NB4 (cell line): ENCODE results near the gene RFTN1.

Source experiments
- DNase-seq: peaks from one replicate; pipeline ENCODE4 v3.0.0; 2010; ENCODE audit warnings: low read depth
- H3K4me3 ChIP-seq: one replicate; pipeline ENCODE4 v1.5.1; 2011; ENCODE audit warnings: mild to moderate bottlenecking, low read depth, low read length, moderate library complexity
- CTCF ChIP-seq: IDR thresholded peaks from one replicate; pipeline ENCODE4 v1.5.1; 2012; ENCODE audit warnings: low read depth, low read length
- MAX ChIP-seq: IDR thresholded peaks from 2 replicates; pipeline ENCODE4 v1.6.1; 2011; ENCODE audit warnings: low read depth, low read length
- MYC ChIP-seq: IDR thresholded peaks from 2 replicates; pipeline ENCODE4 v1.6.1; 2011; ENCODE audit warnings: low read depth, low read length
- POLR2A ChIP-seq: IDR thresholded peaks from 2 replicates; pipeline ENCODE4 v1.6.1; 2011; ENCODE audit warnings: mild to moderate bottlenecking; ENCODE audit not compliant: insufficient read length; ENCODE audit errors: extremely low read depth

RFTN1 gene

GRCh38 chr3:16487511-16488175 is 25.9 kb downstream of the RFTN1 start:
- H3K4me3 ChIP-seq, result no peak overlapping the region
- TF ChIP-seq MAX, result no peak
- TF ChIP-seq MYC, result no peak
- DNase-seq, result no peak

GRCh38 chr3:16486951-16487480 is 26.5 kb downstream of the RFTN1 start:
- no peak overlapping the region for H3K4me3 ChIP-seq
- TF ChIP-seq MYC (no peak), POLR2A (no peak), CTCF (no peak), MAX (no peak)
- no peak for DNase-seq

GRCh38 chr3:16486201-16486600 is 27.3 kb downstream of the RFTN1 start:
- no peak for TF ChIP-seq MAX
- TF ChIP-seq POLR2A, result no peak
- no peak for DNase-seq

GRCh38 chr3:16485395-16485992 is 28.0 kb downstream of the RFTN1 start:
- no peak overlapping the region for H3K4me3 ChIP-seq
- no peak for TF ChIP-seq MYC
- TF ChIP-seq CTCF, result no peak
- TF ChIP-seq MAX, result no peak
- TF ChIP-seq POLR2A, result no peak
- DNase-seq, result no peak

More at GRCh38 chr3:16486201-16486600, 27.3 kb downstream of the RFTN1 start:
- no peak overlapping the region for H3K4me3 ChIP-seq

GRCh38 chr3:16484984-16485383 is 28.5 kb downstream of the RFTN1 start:
- no peak overlapping the region for H3K4me3 ChIP-seq
- no peak for TF ChIP-seq MYC
- TF ChIP-seq POLR2A, result no peak
- no peak for TF ChIP-seq MAX
- TF ChIP-seq CTCF, result no peak
- no peak for DNase-seq

GRCh38 chr3:16484216-16484615 is 29.3 kb downstream of the RFTN1 start:
- no peak for TF ChIP-seq POLR2A
- TF ChIP-seq MAX, result no peak
- TF ChIP-seq CTCF, result no peak
- no peak for TF ChIP-seq MYC
- H3K4me3 ChIP-seq, result no peak overlapping the region
- no peak for DNase-seq
